Hepatocyte (in vitro differentiated cells): ENCODE results near the gene DAAM2. TPM values are rescaled to one million over a fixed set of nuclear protein-coding genes. Genes with fewer than 3 reads are reported as not detected.

Experiments used
- DNase-seq: peaks from one replicate; pipeline ENCODE4 v3.0.0-alpha.2; 2016; ENCODE audit warnings: low spot score
- H2AFZ ChIP-seq: fragments of 200-600 bp; sonication (generic); 2 replicates; pipeline ENCODE4 v1.6.0; 2016; ENCODE audit warnings: antibody characterized with exemption, mild to moderate bottlenecking
- H3K27ac ChIP-seq: fragments of 200-600 bp; sonication (generic); 2 replicates; pipeline ENCODE4 v1.5.1; 2016; ENCODE audit warnings: mild to moderate bottlenecking
- H3K27me3 ChIP-seq: fragments of 200-600 bp; sonication (generic); 2 replicates; pipeline ENCODE4 v1.6.1; 2016
- H3K36me3 ChIP-seq: fragments of 200-600 bp; sonication (generic); replicated peaks from 2 replicates; pipeline ENCODE4 v1.5.1; 2016; ENCODE audit warnings: low read depth; ENCODE audit not compliant: insufficient read depth
- H3K4me1 ChIP-seq: fragments of 200-600 bp; sonication (generic); 2 replicates; pipeline ENCODE4 v1.5.1; 2016; ENCODE audit warnings: mild to moderate bottlenecking, moderate library complexity; ENCODE audit not compliant: insufficient read depth
- H3K4me2 ChIP-seq: fragments of 200-600 bp; sonication (generic); 2 replicates; pipeline ENCODE4 v1.6.0; 2016
- H3K4me3 ChIP-seq: fragments of 200-600 bp; sonication (generic); 2 replicates; pipeline ENCODE4 v1.5.1; 2016; ENCODE audit warnings: mild to moderate bottlenecking
- H3K79me2 ChIP-seq: fragments of 200-600 bp; sonication (generic); 2 replicates; pipeline ENCODE4 v1.6.0; 2017; ENCODE audit warnings: mild to moderate bottlenecking
- H3K9me2 ChIP-seq: fragments of 200-600 bp; sonication (generic); replicated peaks from 2 replicates; pipeline ENCODE4 v1.6.0; 2017; ENCODE audit warnings: mild to moderate bottlenecking; ENCODE audit not compliant: insufficient read depth
- H3K9me3 ChIP-seq: fragments of 200-600 bp; sonication (generic); 2 replicates; pipeline ENCODE4 v1.5.1; 2016; ENCODE audit warnings: low read depth, mild to moderate bottlenecking
- H4K20me1 ChIP-seq: fragments of 200-600 bp; sonication (generic); 2 replicates; pipeline ENCODE4 v1.6.0; 2016; ENCODE audit warnings: mild to moderate bottlenecking; ENCODE audit not compliant: insufficient read depth, poor library complexity, severe bottlenecking
- EZH2 ChIP-seq: fragments of 200-600 bp; sonication (generic); IDR thresholded peaks from 2 replicates; pipeline ENCODE4 v1.6.1; 2016; ENCODE audit warnings: antibody characterized with exemption, mild to moderate bottlenecking, borderline replicate concordance
- EZH2phosphoT487 ChIP-seq: fragments of 200-600 bp; sonication (generic); IDR thresholded peaks from one replicate; pipeline ENCODE4 v1.6.1; 2018; ENCODE audit warnings: antibody characterized with exemption, mild to moderate bottlenecking, low read depth, moderate library complexity; ENCODE audit not compliant: unreplicated experiment, severe bottlenecking
- WGBS: methylation state at CpG from one replicate; pipeline ENCODE4 v1.1.6; 2016; ENCODE audit warnings: low lambda C conversion rate; ENCODE audit errors: missing lambda C conversion rate; 5-methylcytosine and 5-hydroxymethylcytosine counted together
- polyA plus RNA-seq: library from polyadenylated mRNA; unstranded; fragments of >200 nt; fragmentation: Nextera tagmentation; extraction: Ambion mirVana; gene quantifications from 2 replicates; pipeline ENCODE4 v1.2.1, GENCODE V29; 2016
- total RNA-seq: library from RNA; depleted of rRNA; stranded (reverse); fragments of >200 nt; gene quantifications from 2 replicates; pipeline ENCODE4 v1.2.3, GENCODE V29; 2014
- TF ChIP-seq, protein P1 (sequence below): fragments of 200-600 bp; sonication (generic); IDR thresholded peaks from 2 replicates; pipeline ENCODE4 v1.5.1; 2016; ENCODE audit warnings: antibody characterized with exemption, mild to moderate bottlenecking; ENCODE audit not compliant: poor library complexity

Gene DAAM2
- total and polyA plus RNA-seq, 2 experiments from 2014 or later, result 11.7 to 15.1 TPM

DNA sequence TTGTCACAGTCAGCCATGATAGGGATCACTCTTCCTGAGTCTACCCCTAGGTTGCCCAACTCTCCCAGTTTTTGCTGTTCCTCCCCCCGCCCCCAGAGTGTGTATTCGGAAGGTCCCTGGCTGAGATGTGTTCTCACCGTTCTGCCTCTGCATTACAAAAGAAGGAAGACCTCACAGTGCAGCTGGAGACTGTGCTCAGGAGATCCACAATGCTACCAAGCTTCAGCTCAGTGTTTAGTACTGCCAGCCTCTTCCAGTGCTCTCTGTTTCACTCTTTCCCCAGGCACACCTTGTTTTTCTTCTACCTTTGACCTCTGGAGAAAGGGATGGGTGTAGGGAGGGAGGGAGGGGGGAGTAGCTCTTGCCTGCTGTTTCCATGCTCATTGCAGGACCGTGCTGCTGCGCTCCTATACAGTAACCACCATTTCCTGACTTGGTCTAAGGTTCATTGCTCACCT lies 155.5 kb downstream of the DAAM2 start:
- Histone ChIP-seq H3K79me2 (no peaks in the 10 kb centered on the region), H3K27ac (peak overlapping the region; percentile 21), H3K27me3 (no peaks in the 10 kb centered on the region), H3K4me2 (peak overlapping the region; percentile 51), H4K20me1 (no peaks in the 10 kb centered on the region), H3K9me3 (no peaks in the 10 kb centered on the region), H3K36me3 (no peaks in the 10 kb centered on the region), H3K4me3 (no peak overlapping the region), H3K9me2 (no peaks in the 10 kb centered on the region), H3K4me1 (peaks cover 21% of the 10 kb centered on the region), H2AFZ (no peak overlapping the region)
- TF ChIP-seq, protein P1, sequence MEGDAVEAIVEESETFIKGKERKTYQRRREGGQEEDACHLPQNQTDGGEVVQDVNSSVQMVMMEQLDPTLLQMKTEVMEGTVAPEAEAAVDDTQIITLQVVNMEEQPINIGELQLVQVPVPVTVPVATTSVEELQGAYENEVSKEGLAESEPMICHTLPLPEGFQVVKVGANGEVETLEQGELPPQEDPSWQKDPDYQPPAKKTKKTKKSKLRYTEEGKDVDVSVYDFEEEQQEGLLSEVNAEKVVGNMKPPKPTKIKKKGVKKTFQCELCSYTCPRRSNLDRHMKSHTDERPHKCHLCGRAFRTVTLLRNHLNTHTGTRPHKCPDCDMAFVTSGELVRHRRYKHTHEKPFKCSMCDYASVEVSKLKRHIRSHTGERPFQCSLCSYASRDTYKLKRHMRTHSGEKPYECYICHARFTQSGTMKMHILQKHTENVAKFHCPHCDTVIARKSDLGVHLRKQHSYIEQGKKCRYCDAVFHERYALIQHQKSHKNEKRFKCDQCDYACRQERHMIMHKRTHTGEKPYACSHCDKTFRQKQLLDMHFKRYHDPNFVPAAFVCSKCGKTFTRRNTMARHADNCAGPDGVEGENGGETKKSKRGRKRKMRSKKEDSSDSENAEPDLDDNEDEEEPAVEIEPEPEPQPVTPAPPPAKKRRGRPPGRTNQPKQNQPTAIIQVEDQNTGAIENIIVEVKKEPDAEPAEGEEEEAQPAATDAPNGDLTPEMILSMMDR, result no peak
- TF ChIP-seq EZH2 (no peak), EZH2phosphoT487 (no peak)
- 55% methylated on average over 5 of the region's 5 CpGs for WGBS
- DNase-seq, result no peak

DNA sequence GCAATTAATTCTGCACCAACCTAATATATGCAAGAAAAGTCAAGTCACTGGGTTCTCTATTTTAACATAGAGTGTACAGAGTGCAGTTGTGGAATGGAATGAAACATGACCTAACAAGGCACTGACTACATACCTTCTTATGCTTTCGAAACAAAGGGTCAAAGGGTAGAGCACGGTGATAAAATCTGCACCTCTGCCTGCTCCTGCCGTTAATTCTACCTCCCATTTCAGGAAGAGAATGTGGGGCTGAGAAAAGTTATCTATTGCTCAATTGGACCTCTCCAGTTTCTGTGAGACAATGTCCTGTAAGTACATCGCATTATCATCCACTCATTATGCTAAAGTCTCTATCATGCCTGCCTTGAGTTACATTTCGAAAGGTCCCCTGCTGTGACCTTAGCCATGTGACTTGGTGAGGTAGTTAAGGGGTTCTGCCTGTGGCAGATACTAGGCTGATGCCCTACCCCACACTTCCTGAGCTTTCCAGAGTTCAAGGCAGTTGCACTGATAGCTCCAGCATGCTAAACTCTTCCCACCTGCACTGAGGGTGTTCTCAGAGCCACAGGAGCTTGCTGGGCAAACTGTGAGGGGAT lies 156.1 kb downstream of the DAAM2 start:
- DNase-seq, result peak; percentile 32
- H3K4me3 ChIP-seq, result no peak overlapping the region
- TF ChIP-seq EZH2phosphoT487 (no peak), EZH2 (no peak)
- TF ChIP-seq, protein P1, result no peak
- peak overlapping the region; percentile 21 for H3K27ac ChIP-seq
- H3K4me2 ChIP-seq, result peak overlapping the region; percentile 51
- H3K9me2 ChIP-seq, result no peaks in the 10 kb centered on the region
- H3K4me1 ChIP-seq, result peaks cover 21% of the 10 kb centered on the region
- no peak overlapping the region for H2AFZ ChIP-seq
- no peaks in the 10 kb centered on the region for H3K27me3 ChIP-seq
- no peaks in the 10 kb centered on the region for H3K9me3 ChIP-seq
- no peaks in the 10 kb centered on the region for H3K36me3 ChIP-seq
- H3K79me2 ChIP-seq, result no peaks in the 10 kb centered on the region
- no peaks in the 10 kb centered on the region for H4K20me1 ChIP-seq
- WGBS, result 52% methylated on average over 5 of the region's 5 CpGs

DNA sequence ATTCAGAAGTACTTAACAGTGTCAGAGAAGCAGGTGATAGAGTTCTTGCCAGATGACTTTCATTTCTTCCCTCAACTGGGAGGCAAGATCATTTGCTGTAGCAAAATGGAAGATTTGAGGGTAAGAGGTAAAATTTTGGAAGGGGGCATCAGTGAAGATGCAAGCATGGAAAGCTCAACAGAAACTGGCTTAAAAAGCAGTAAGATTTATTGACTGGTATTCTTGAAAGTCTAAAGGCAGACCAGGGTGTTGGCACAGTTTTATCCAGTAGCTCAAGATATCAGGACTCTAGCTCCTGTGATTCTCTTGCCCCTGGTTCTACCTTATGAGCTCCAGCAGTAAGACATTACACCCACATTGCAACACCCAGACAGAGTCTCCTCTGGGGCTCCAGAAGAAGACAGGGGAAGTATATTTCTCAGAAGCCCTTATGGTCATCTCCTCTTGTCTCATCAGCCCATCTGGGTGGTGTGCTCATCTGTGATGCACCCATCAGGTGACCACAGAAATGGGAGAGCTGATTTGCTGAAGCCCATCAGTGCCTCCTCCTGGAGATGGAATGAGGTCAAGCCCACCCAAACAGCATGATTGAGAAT lies 158.0 kb downstream of the DAAM2 start:
- Histone ChIP-seq H3K27me3 (no peaks in the 10 kb centered on the region), H3K4me3 (no peak overlapping the region), H2AFZ (no peak overlapping the region), H3K4me2 (no peak overlapping the region), H3K9me2 (no peaks in the 10 kb centered on the region), H3K27ac (no peak overlapping the region), H3K4me1 (peaks cover 19% of the 10 kb centered on the region), H3K36me3 (no peaks in the 10 kb centered on the region), H3K79me2 (no peaks in the 10 kb centered on the region), H4K20me1 (no peaks in the 10 kb centered on the region), H3K9me3 (no peaks in the 10 kb centered on the region)
- DNase-seq, result no peak
- TF ChIP-seq EZH2phosphoT487 (no peak), EZH2 (no peak)
- TF ChIP-seq, protein P1, result no peak

DNA sequence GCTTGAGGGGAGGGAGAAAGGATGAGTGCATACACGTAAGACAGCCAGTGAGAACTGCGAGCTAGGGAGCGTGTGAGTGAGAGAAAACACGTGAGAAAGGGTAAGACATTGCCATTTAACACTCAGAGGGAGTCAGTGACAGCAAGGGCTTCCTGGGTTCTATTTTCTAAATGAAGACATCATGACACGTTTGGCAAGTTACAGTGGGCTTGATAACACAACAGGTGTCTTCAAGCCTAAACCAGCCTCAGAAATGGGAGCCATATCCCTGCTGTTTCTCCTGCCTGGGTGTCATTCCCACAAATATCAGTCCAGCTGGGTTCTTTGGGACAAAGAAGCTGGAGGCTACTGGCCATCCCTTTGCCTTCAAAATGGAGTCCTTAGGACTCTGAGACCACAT lies 159.0 kb downstream of the DAAM2 start:
- DNase-seq, result no peak
- Histone ChIP-seq H3K79me2 (no peaks in the 10 kb centered on the region), H3K4me3 (no peak overlapping the region), H3K36me3 (no peaks in the 10 kb centered on the region), H3K4me2 (no peak overlapping the region), H3K9me2 (no peaks in the 10 kb centered on the region), H3K27ac (no peak overlapping the region), H2AFZ (no peak overlapping the region), H3K4me1 (peaks cover 13% of the 10 kb centered on the region), H3K27me3 (no peaks in the 10 kb centered on the region), H3K9me3 (no peaks in the 10 kb centered on the region), H4K20me1 (no peaks in the 10 kb centered on the region)
- TF ChIP-seq, protein P1, result no peak
- TF ChIP-seq EZH2 (no peak), EZH2phosphoT487 (no peak)
- 88% methylated on average over 5 of the region's 5 CpGs for WGBS
